AG10803 (cell line): Measurements from ENCODE around the gene WDR48.

Source experiments
- DNase-seq: peaks from one replicate; pipeline ENCODE4 v3.0.0; 2010; ENCODE audit warnings: low read depth
- H3K4me3 ChIP-seq: 2 replicates; pipeline ENCODE4 v1.5.1; 2011; ENCODE audit warnings: mild to moderate bottlenecking, low read length, control low read depth
- CTCF ChIP-seq: conservative IDR thresholded peaks from 2 replicates; pipeline ENCODE4 v1.5.1; 2011; ENCODE audit warnings: mild to moderate bottlenecking, low read length, control low read depth, inconsistent platforms

WDR48 gene

GRCh38 chr3:39021029-39021428 is 30.8 kb upstream of the WDR48 start:
- H3K4me3 ChIP-seq, result no peak overlapping the region
- no peak for DNase-seq
- no peak for TF ChIP-seq CTCF

- no peak for DNase-seq
- TF ChIP-seq CTCF, result no peak
Observed at GRCh38 chr3:39021465-39022285, 30.1 kb upstream of the WDR48 start.

GRCh38 chr3:39022286-39022630 is 29.6 kb upstream of the WDR48 start:
- no peak overlapping the region for H3K4me3 ChIP-seq
- TF ChIP-seq CTCF, result no peak
- no peak for DNase-seq

More at GRCh38 chr3:39021465-39022285, 30.1 kb upstream of the WDR48 start:
- no peak overlapping the region for H3K4me3 ChIP-seq

GRCh38 chr3:39024497-39024896 is 27.3 kb upstream of the WDR48 start:
- TF ChIP-seq CTCF, result no peak
- DNase-seq, result no peak
- H3K4me3 ChIP-seq, result no peak overlapping the region

GRCh38 chr3:39025222-39025970 is 26.4 kb upstream of the WDR48 start:
- DNase-seq, result no peak
- no peak for TF ChIP-seq CTCF
- no peak overlapping the region for H3K4me3 ChIP-seq

- no peak for DNase-seq
Observed at GRCh38 chr3:39028546-39028945, 23.3 kb upstream of the WDR48 start.

More at GRCh38 chr3:39028546-39028945, 23.3 kb upstream of the WDR48 start:
- H3K4me3 ChIP-seq, result no peak overlapping the region
- no peak for TF ChIP-seq CTCF
